Fibroblast of the conjunctiva (primary cell): ENCODE measurements around the gene CALM1.
A peak's percentile ranks its signal among the peaks of the same experiment; 100 is the strongest.
"Not testable (repeated sequence)": the region's sequence is repeated elsewhere in the genome, so short reads cannot be mapped to it uniquely, and the experiment has no call there.

Source experiments
- DNase-seq: peaks from one replicate; pipeline ENCODE4 v3.0.0-alpha.2; 2010; ENCODE audit warnings: low read depth

Gene CALM1

DNA sequence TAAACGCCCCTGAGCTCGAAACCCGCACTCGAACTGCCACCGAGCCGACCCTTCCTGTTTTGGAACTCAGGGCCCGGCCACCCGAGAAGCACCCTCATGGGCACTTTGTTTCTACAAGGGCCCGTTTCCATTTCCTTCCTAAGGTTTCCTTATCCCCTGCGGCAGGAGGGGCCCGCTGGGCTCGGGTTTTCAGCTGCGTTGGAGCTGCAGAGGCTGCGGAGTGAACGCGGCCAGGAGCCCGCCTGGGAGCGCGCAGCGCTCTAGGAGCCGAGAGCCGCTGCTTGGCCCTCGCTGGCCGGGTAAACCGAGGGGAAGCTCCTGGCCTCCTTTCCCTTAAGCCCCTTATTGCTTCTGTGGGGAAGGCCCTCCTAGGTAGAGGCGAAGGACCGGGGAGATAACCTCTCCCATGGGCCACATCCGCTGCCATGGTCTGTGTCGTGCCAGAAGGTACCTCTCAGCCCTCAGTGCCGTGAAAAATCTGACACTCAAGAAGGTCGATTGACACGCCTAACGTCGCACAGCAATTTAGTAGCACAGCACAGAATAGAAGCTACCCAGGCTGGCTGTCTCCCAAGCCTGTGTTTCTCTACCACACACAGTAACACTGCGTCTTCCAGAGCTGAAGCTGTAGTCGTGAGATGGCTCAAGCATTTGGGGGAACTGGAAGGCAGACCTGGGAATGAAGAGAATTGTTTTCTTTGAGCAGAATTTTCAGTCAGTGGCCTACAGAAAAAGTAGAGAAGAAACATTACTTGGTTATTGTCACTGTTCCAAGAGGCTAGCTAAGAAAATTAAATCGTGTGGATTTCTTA lies 12.9 kb upstream of the CALM1 start:
- DNase-seq: no peak

- no peak for DNase-seq
Observed at GRCh38 chr14:90384543-90384911, 12.3 kb upstream of the CALM1 start.

DNA sequence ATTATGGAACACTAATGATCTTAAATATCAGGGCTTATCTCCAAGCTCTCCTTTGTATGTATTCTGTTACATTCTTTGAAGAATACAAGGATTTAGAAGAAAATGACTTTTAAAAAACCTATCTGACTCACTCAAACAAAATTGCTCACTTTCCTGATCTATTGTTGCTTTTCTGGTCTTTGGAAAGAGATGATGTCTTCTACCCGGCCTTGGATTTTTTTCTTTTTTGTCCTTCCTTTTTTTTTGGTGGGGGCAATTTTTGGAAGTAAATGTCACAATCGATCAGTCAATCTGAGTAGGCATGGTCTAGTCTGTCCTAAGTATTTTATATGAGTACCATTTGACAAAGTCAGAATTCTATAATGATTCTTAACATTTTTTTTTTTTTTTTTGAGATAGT lies 10.5 kb upstream of the CALM1 start:
- DNase-seq: no peak

- no peak for DNase-seq
Observed at GRCh38 chr14:90387206-90387760, 9.5 kb upstream of the CALM1 start.

DNA sequence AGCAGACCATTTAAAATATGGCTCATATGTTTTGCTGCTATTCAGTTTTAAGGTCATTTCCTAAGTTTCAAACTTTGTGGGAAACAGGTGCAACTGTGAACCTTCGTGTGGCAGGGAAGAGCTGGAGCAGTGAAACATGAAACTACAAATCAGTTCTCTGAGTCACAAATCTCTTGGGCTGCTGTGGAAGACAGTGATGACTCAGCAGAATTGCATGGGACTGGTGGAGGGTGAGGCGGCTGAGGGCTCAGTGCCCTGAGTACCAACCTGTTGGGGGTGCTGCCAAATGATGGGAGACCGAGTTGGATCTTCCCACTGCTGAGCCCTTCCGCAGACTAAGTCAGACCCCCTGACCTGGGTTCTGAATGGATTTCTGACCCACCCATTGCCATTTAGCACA lies 8.4 kb upstream of the CALM1 start:
- DNase-seq: peak; percentile 67

DNA sequence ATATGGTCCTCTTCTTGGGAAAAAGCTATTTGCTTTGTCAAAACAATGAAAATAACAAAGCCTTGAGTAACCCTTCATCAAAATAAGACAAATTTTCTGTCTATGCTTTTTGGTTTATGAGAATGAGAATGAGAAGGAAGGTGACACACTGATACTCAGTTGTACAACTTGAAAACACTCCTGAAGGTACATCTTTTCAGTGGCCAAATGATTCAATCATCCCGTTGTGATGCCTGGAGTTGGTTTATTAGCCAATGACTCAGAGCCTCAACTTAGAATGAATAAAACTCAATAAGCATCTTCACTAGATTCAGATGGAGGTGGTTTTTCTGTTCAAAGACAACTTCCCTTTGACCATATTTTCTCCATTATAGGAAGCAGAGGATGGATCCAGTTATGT lies 7.8 kb upstream of the CALM1 start:
- no peak for DNase-seq

GRCh38 chr14:90393966-90394365 lies 2.9 kb upstream of the CALM1 start:
- DNase-seq: no peak

- not testable (repeated sequence) for DNase-seq
Observed at GRCh38 chr14:90394782-90395181, 2.0 kb upstream of the CALM1 start.

DNA sequence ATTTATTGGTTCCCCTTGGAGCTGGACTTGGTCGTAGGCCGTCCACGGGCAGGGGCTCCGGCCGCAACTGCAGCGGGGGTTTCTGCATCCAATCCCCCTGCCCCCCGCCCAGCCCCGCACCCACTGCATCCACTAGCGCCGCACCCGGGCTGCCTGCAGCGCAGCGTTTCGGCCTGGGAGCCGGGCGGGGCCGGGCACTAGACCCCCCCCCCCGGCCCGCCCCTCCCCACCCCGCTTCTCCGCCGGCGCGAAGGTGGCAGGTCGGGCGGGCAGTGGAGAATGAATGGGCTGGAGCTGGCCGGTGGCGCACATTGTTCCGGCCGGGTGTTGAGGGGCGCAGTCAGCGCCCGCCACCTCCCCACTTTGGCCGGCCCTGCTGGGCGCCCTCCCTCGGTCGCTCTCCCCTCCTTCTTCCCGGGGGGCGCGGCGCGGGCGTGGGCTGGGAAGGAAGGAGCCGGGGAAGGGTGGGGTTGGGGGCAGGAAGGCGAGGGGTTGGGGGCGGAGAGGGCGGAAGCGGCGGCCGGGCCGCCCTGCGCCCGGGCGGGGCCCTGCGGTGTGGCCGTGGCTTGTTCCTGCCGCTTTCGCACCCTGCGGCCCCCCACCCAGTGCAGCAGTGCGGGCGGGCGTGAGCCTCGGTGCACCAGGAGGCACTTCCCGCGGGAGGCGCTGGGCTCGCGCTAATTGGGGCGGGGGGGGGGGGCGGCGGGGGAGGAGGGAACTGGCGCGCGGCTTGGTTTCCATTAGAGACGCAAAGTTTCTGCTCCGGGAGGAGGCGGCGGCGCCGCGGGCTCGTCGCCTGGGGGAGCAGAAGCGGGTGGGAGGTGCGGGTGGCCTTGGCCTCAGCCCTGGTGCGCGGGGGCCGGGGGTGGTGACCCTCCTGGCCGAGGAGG lies 841 bp downstream of the CALM1 start:
- no peak for DNase-seq

DNA sequence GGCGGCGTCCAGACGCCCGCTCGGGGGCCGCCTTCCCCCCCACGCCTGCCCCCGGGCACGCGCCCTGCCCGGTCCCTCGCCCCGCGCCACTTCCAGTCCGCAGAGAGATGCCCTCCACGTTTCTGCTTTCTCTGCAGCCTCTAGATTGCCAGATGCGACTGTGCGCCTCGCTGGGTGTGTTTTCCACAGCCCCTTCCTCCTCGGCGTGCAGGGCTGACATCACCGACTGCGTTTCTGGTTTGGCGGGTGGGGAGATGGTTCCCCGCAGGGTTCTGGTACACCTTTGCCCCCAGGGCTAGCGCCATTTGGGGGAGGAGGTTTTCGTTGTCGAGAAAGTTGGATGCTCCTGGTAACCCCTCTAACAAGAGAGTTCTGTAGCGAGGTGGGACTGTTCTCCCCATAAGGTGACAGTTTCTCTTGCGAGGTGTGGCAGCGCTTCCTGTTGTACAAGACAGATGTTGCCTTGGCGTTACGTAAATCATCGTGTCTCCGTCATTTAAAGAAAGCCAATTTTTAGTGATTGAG lies 1.5 kb downstream of the CALM1 start:
- DNase-seq: no peak

DNA sequence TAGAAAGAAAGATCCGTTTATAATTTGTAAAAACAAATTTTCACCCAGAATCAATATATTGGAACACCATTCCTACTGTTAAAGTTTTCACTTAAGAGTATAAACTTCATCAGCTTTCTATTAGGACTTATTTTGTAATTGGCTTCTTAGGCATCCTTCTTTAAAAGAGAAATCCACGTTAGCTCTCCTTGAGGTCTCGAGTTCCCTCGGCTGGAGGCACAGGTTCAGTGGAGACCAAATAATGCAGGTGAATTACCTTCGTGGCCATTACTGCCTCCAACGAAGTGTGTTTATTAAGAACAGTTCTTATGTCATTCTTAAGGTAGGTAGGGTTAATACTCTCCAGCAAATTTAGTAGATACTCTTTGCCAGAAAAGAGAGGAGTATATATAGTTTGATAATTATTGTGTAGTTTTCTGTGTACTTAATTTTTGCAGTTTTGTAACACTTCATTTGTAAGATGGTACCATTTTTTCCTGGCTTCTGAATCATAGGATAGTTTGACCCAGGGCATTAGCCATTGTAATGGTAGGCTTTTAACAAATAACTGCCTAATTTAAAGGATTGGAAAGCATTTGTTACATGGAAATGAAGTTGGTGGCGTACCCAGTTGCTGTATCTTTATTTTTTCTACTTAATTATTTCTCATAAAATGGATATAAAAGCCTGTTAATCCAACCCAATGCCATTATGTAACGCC lies 2.2 kb downstream of the CALM1 start:
- DNase-seq: no peak

DNA sequence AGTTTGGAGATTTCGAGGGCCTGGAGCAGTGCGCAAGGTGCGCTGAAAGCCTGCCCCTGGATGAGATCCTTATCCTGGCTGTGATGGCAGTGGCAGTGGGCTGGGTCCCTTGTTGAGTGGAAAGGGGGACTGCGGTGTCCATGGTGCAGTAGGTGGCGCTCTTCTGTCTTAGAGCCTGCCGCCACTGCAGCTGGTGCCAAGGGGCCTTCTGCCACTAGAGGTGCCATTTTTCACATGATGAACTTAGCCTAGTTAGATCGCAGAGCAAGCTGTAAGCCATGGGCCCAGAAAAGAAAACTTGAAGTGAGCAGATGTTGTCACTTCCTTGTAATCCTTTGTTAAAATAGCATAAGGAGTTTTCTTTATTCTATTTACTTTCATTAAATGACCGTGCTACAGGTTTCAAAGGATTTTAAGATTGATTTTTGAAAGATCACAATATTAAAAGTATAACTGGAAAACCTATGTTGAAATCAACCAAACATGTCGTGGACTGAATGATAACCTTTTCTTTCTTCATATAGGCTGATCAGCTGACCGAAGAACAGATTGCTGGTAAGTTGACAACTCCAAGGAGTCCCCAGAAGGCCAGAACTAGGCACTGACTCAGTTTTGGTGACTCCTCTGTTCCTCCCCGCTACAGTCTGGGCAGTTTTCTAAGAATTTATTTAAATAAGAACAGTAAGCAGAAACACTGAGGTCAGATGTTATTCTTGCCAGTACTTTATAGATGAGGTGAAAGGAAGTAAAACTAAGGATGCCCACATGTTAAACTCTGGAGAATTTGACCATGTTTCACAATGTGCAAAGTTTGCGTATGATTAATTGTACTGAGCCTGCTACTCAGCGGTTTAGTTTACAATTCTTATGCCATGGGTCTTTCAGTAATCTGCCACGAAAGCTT lies 3.0 kb downstream of the CALM1 start:
- peak; percentile 87 for DNase-seq

- no peak for DNase-seq
Observed at GRCh38 chr14:90400904-90401561, 4.2 kb downstream of the CALM1 start.

DNA sequence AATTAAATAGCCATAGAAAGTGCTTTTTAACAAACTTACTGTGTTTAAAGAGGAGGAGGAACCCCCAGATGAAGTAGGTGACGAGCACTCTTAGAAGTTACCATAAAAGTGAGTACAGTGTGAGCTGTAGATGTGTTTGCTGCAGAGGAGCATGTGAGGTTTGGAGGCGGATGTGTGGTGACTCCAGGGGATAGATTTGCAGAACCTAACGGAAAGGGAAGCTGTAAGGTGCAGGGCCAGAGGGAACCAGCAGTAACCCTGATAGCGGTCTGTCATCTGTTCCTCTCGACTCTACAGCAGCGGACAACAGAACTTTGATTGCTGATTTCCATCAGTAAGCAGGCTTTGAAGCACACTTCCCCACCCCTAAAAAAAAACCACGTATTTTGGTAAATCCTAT lies 5.2 kb downstream of the CALM1 start:
- no peak for DNase-seq

DNA sequence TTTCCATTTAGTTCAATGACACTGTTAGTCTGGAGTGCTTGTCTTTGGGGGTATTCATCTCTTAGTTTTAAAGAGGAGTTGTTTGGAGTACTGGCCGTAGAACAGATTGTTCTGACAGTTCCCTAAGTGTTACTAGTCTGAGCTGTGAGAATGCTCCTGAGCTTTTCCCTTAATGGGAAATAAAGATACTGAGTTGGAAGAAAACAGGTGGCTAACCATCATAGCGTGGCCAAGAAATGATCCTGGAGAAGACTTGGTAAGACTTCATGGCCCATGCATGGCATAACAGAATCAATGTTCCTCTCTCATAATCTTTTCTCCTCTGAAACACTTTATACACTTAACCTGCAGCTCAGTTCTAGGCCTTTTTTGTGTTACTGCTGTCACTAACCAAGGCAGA lies 6.2 kb downstream of the CALM1 start:
- DNase-seq: no peak

- no peak for DNase-seq
Observed at GRCh38 chr14:90405101-90405500, 8.3 kb downstream of the CALM1 start.

- no peak for DNase-seq
Observed at GRCh38 chr14:90405755-90406154, 8.9 kb downstream of the CALM1 start.

DNA sequence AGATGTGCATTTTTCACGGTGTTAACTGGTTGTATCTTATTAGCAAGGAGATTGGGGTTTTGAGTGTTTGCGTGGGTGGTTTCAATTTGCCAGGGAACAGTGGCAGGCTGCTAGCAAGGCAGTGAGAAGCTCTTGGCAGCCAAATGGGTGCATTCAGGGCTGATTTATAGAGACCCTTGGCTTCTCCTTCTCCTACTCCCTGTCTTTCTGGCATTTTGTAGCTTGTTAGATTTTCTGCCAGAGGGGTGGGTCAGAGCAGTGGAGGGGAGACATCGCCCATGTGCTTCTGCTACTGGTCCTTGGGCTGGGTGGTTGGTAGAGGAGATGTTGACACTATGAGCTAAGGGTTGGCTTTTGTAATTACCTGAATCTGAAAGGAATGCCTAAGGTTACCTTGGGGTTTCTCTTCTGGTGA lies 9.6 kb downstream of the CALM1 start:
- DNase-seq: no peak

GRCh38 chr14:90407230-90407629 lies 10.4 kb downstream of the CALM1 start:
- DNase-seq: no peak

GRCh38 chr14:90408713-90409112 lies 11.9 kb downstream of the CALM1 start:
- DNase-seq: no peak
